ENCODE results near the gene STXBP4. TPM values are rescaled to one million over a fixed set of nuclear protein-coding genes. Genes with fewer than 3 reads are reported as not detected.

STXBP4 gene
- total RNA-seq, 2 donors from 2014 or later = 12.7 to 31.4 TPM

- ATAC-seq (ENCODE audit: insufficient number of reproducible peaks, low FRiP score, low read depth) (peak; percentile 82), DNase-seq (ENCODE audit: low spot score) (peak; percentile 72)
- H3K4me3 ChIP-seq = no peak overlapping the region
- H3K27me3 ChIP-seq (replicated peaks; ENCODE audit: insufficient read depth) = no peaks in the 10 kb centered on the region
- H3K27ac ChIP-seq = peak overlapping the region; percentile 37 to 76
- H3K4me1 ChIP-seq (ENCODE audit: control insufficient read depth in 1 of 2, low read depth in 2 of 2) = peaks cover 13 to 21% of the 10 kb centered on the region in 2 donors
- H3K9me3 ChIP-seq = no peaks in the 10 kb centered on the region
- TF ChIP-seq CTCF (IDR thresholded peaks at IDR 0.05) = no peak
- no peaks in the 10 kb centered on the region for H3K36me3 ChIP-seq
These were observed 13.8 kb downstream of the STXBP4 start for GRCh38 chr17:54982399-54982798.

DNA sequence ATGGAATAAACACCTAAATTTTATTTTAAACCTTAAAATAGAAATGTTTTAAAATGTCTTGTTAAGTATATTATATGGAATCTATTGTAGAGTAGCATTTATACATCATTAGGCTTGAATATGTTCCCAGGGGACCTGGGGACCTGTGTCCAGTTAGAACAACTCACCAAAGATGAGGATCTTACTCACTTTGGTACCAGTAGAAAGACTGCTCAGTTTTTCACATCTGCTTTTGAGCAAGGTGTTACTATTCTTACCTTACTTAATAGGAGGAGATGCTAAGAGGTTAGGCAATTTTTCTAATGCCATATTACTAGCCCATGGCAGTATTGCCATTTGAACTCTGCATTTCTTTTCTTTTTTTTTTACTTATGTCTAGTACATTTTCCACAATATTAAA lies 14.7 kb downstream of the STXBP4 start:
- Histone ChIP-seq H3K27me3 (replicated peaks; ENCODE audit: insufficient read depth) (no peaks in the 10 kb centered on the region), H3K27ac (peak overlapping the region; percentile 37 to 76), H3K4me3 (no peak overlapping the region), H3K9me3 (no peaks in the 10 kb centered on the region), H3K36me3 (no peaks in the 10 kb centered on the region), H3K4me1 (ENCODE audit: control insufficient read depth in 1 of 2, low read depth in 2 of 2) (peaks cover 13 to 21% of the 10 kb centered on the region in 2 donors)
- ATAC-seq (ENCODE audit: insufficient number of reproducible peaks, low FRiP score, low read depth) (no peak), DNase-seq (ENCODE audit: low spot score) (no peak)
- no peak for TF ChIP-seq CTCF (IDR thresholded peaks at IDR 0.05)

DNA sequence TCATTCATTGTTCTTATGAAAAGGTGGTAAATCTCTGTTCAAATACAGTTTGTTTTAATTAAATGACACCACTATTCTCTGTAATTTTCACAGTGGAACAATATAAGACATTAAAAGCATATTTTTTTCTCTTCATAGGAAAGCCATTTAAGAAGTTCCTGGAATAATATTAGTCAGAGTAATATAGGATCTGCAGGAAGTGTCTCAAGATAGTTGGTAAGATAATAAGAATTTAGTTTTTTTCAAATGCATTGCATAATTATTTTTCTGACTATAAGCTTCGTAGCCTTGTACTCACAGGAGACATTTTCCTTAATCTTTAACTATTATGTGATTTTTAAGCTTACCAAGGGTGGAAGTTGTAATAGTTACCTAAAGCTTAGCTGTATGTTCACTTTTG lies 16.9 kb downstream of the STXBP4 start:
- no peaks in the 10 kb centered on the region for H3K36me3 ChIP-seq
- no peak overlapping the region for H3K27ac ChIP-seq
- H3K4me1 ChIP-seq (ENCODE audit: control insufficient read depth in 1 of 2, low read depth in 2 of 2) = peaks cover 13 to 21% of the 10 kb centered on the region in 2 donors
- no peaks in the 10 kb centered on the region for H3K27me3 ChIP-seq (replicated peaks; ENCODE audit: insufficient read depth)
- no peak overlapping the region for H3K4me3 ChIP-seq
- ATAC-seq (ENCODE audit: insufficient number of reproducible peaks, low FRiP score, low read depth) = no peak
- DNase-seq (ENCODE audit: low spot score) = no peak
- no peak for TF ChIP-seq CTCF (IDR thresholded peaks at IDR 0.05)
- H3K9me3 ChIP-seq = no peaks in the 10 kb centered on the region

GRCh38 chr17:54990118-54990517 lies 21.6 kb downstream of the STXBP4 start:
- no peak overlapping the region for H3K4me3 ChIP-seq
- no peak for DNase-seq (ENCODE audit: low spot score)
- no peaks in the 10 kb centered on the region for H3K9me3 ChIP-seq
- H3K36me3 ChIP-seq = no peaks in the 10 kb centered on the region
- no peaks in the 10 kb centered on the region for H3K27me3 ChIP-seq (replicated peaks; ENCODE audit: insufficient read depth)
- no peak overlapping the region for H3K27ac ChIP-seq
- H3K4me1 ChIP-seq (ENCODE audit: control insufficient read depth in 1 of 2, low read depth in 2 of 2) = no peaks in the 10 kb centered on the region
- no peak for TF ChIP-seq CTCF (IDR thresholded peaks at IDR 0.05)
- no peak for ATAC-seq (ENCODE audit: insufficient number of reproducible peaks, low FRiP score, low read depth)

DNA sequence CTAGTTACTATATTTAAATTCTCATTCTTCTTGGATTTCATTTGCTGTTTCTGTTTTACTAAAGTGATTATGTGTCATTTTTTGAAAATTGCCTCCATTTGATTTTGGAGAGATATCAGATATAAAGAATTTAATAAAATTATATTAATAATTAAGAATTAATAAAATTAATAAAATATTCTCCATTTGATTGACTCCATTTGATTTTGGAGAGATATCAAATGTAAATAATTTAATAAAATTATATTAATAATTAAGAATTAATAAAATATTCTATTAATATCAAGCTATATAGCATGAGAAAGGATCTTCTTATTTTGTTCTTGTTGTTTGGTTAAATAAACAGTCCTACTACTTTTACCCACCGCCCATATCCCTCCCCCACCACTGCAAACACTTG lies 23.0 kb downstream of the STXBP4 start:
- TF ChIP-seq CTCF (IDR thresholded peaks at IDR 0.05) = no peak
- ATAC-seq (ENCODE audit: insufficient number of reproducible peaks, low FRiP score, low read depth) (no peak), DNase-seq (ENCODE audit: low spot score) (no peak)
- Histone ChIP-seq H3K9me3 (no peaks in the 10 kb centered on the region), H3K27me3 (replicated peaks; ENCODE audit: insufficient read depth) (no peaks in the 10 kb centered on the region), H3K27ac (no peak overlapping the region), H3K4me3 (no peak overlapping the region), H3K4me1 (ENCODE audit: control insufficient read depth in 1 of 2, low read depth in 2 of 2) (no peaks in the 10 kb centered on the region), H3K36me3 (no peaks in the 10 kb centered on the region)
